Adipocyte (in vitro differentiated cells): ENCODE data around the gene NAPEPLD.
"Not testable (repeated sequence)": the region's sequence is repeated elsewhere in the genome, so short reads cannot be mapped to it uniquely, and the experiment has no call there.

Experiments
- DNase-seq: peaks from one replicate; pipeline ENCODE4 v3.0.0-alpha.2; 2015; ENCODE audit warnings: low read depth
- H3K27me3 ChIP-seq: replicated peaks from 2 replicates; pipeline ENCODE4 v1.7.0; 2013; ENCODE audit warnings: mild to moderate bottlenecking, low read length, moderate library complexity; ENCODE audit not compliant: control insufficient read depth, insufficient read depth
- H3K36me3 ChIP-seq: 2 replicates; pipeline ENCODE4 v1.7.0; 2013; ENCODE audit warnings: low read length, mild to moderate bottlenecking, moderate library complexity; ENCODE audit not compliant: control insufficient read depth, insufficient read depth, severe bottlenecking
- H3K4me1 ChIP-seq: 2 replicates; pipeline ENCODE4 v1.7.0; 2013; ENCODE audit warnings: mild to moderate bottlenecking, low read length, moderate library complexity; ENCODE audit not compliant: control insufficient read depth, insufficient read depth
- H3K4me3 ChIP-seq: 2 replicates; pipeline ENCODE4 v1.7.0; 2013; ENCODE audit warnings: mild to moderate bottlenecking, low read length, moderate library complexity
- H3K9ac ChIP-seq: 2 replicates; pipeline ENCODE4 v1.7.0; 2013; ENCODE audit warnings: mild to moderate bottlenecking, low read length, moderate library complexity
- H3K9me3 ChIP-seq: 2 replicates; pipeline ENCODE4 v1.7.0; 2013; ENCODE audit warnings: mild to moderate bottlenecking, low read length, moderate library complexity; ENCODE audit not compliant: control insufficient read depth

NAPEPLD gene

GRCh38 chr7:103100348-103100747, 48.6 kb downstream of the NAPEPLD start:
- peaks cover 48% of the 10 kb centered on the region for H3K36me3 ChIP-seq
- no peaks in the 10 kb centered on the region for H3K4me1 ChIP-seq
- no peak for DNase-seq
- H3K9ac ChIP-seq: no peak overlapping the region
- H3K9me3 ChIP-seq: no peaks in the 10 kb centered on the region
- H3K27me3 ChIP-seq: no peaks in the 10 kb centered on the region
- H3K4me3 ChIP-seq: no peak overlapping the region

- peaks cover 45% of the 10 kb centered on the region for H3K36me3 ChIP-seq
- H3K27me3 ChIP-seq: no peaks in the 10 kb centered on the region
- no peaks in the 10 kb centered on the region for H3K9me3 ChIP-seq
- no peak for DNase-seq
- no peak overlapping the region for H3K4me3 ChIP-seq
- H3K4me1 ChIP-seq: no peaks in the 10 kb centered on the region
- no peak overlapping the region for H3K9ac ChIP-seq
Observed at GRCh38 chr7:103097041-103097440, 51.9 kb downstream of the NAPEPLD start.

GRCh38 chr7:103095558-103095957, 53.3 kb downstream of the NAPEPLD start:
- not testable (repeated sequence) for H3K4me1 ChIP-seq, DNase-seq, H3K4me3 ChIP-seq, H3K9ac ChIP-seq, H3K9me3 ChIP-seq, H3K27me3 ChIP-seq
- peaks cover 37% of the 10 kb centered on the region for H3K36me3 ChIP-seq

- H3K9me3 ChIP-seq: no peaks in the 10 kb centered on the region
- H3K4me3 ChIP-seq: no peak overlapping the region
- H3K36me3 ChIP-seq: peaks cover 42% of the 10 kb centered on the region
- no peaks in the 10 kb centered on the region for H3K4me1 ChIP-seq
- no peak for DNase-seq
- H3K9ac ChIP-seq: no peak overlapping the region
- H3K27me3 ChIP-seq: no peaks in the 10 kb centered on the region
Observed at GRCh38 chr7:103094102-103094501, 54.8 kb downstream of the NAPEPLD start.

- H3K9ac ChIP-seq: no peak overlapping the region
- DNase-seq: no peak
- H3K27me3 ChIP-seq: no peaks in the 10 kb centered on the region
- H3K9me3 ChIP-seq: no peaks in the 10 kb centered on the region
- no peaks in the 10 kb centered on the region for H3K4me1 ChIP-seq
- no peak overlapping the region for H3K4me3 ChIP-seq
- H3K36me3 ChIP-seq: peaks cover 49% of the 10 kb centered on the region
Observed at GRCh38 chr7:103093429-103093828, 55.5 kb downstream of the NAPEPLD start.

- not testable (repeated sequence) for DNase-seq, H3K27me3 ChIP-seq, H3K9me3 ChIP-seq, H3K9ac ChIP-seq, H3K4me1 ChIP-seq, H3K4me3 ChIP-seq
- peaks cover 53% of the 10 kb centered on the region for H3K36me3 ChIP-seq
Observed at GRCh38 chr7:103092321-103092720, 56.6 kb downstream of the NAPEPLD start.

- H3K9ac ChIP-seq: no peak overlapping the region
- no peaks in the 10 kb centered on the region for H3K4me1 ChIP-seq
- H3K36me3 ChIP-seq: peaks cover 41% of the 10 kb centered on the region
- H3K27me3 ChIP-seq: no peaks in the 10 kb centered on the region
- no peak overlapping the region for H3K4me3 ChIP-seq
- H3K9me3 ChIP-seq: no peaks in the 10 kb centered on the region
- DNase-seq: no peak
Observed at GRCh38 chr7:103083210-103083609, 65.7 kb downstream of the NAPEPLD start.

GRCh38 chr7:103082497-103082896, 66.4 kb downstream of the NAPEPLD start:
- H3K36me3 ChIP-seq: peaks cover 35% of the 10 kb centered on the region

GRCh38 chr7:103080923-103081322, 68.0 kb downstream of the NAPEPLD start:
- Histone ChIP-seq H3K9ac (no peak overlapping the region), H3K36me3 (peaks cover 20% of the 10 kb centered on the region), H3K9me3 (no peaks in the 10 kb centered on the region), H3K4me3 (no peak overlapping the region), H3K4me1 (peaks cover 9% of the 10 kb centered on the region), H3K27me3 (no peaks in the 10 kb centered on the region)
- no peak for DNase-seq

More at GRCh38 chr7:103082497-103082896, 66.4 kb downstream of the NAPEPLD start:
- H3K9me3 ChIP-seq: no peaks in the 10 kb centered on the region
- H3K9ac ChIP-seq: no peak overlapping the region
- no peaks in the 10 kb centered on the region for H3K27me3 ChIP-seq
- no peak for DNase-seq
- no peak overlapping the region for H3K4me3 ChIP-seq
- no peaks in the 10 kb centered on the region for H3K4me1 ChIP-seq

- DNase-seq: no peak
- Histone ChIP-seq H3K4me1 (peaks cover 11% of the 10 kb centered on the region), H3K9ac (no peak overlapping the region), H3K36me3 (peaks cover 14% of the 10 kb centered on the region), H3K4me3 (no peak overlapping the region), H3K27me3 (no peaks in the 10 kb centered on the region), H3K9me3 (no peaks in the 10 kb centered on the region)
Observed at GRCh38 chr7:103079836-103080235, 69.1 kb downstream of the NAPEPLD start.

- not testable (repeated sequence) for H3K27me3 ChIP-seq, DNase-seq, H3K9me3 ChIP-seq, H3K4me3 ChIP-seq, H3K9ac ChIP-seq, H3K36me3 ChIP-seq
- H3K4me1 ChIP-seq: peaks cover 19% of the 10 kb centered on the region
Observed at GRCh38 chr7:103078226-103078625, 70.7 kb downstream of the NAPEPLD start.

- no peak overlapping the region for H3K4me3 ChIP-seq
- DNase-seq: no peak
- no peaks in the 10 kb centered on the region for H3K36me3 ChIP-seq
- no peaks in the 10 kb centered on the region for H3K9me3 ChIP-seq
- H3K9ac ChIP-seq: no peak overlapping the region
- peaks cover 19% of the 10 kb centered on the region for H3K4me1 ChIP-seq
- H3K27me3 ChIP-seq: no peaks in the 10 kb centered on the region
Observed at GRCh38 chr7:103077318-103077717, 71.6 kb downstream of the NAPEPLD start.
